Lung (tissue), 12 donors: ENCODE data around the gene FRYL. TPM values are rescaled to one million over a fixed set of nuclear protein-coding genes. Genes with fewer than 3 reads are reported as not detected.

ENCODE experiments used
- ATAC-seq: fragments of 200-7000 bp; cut with Tn5 transposase; one replicate; pipeline ENCODE4 v1.9.1; 2020; ENCODE audit warnings: moderate number of reproducible peaks; ENCODE audit not compliant: insufficient read depth, low FRiP score
- DNase-seq, 3 donors: peaks; one replicate each; pipeline ENCODE4 v3.0.0-alpha.2; 2013 to 2017
- H3K27ac ChIP-seq, 2 donors: one replicate each; pipeline ENCODE4 v1.5.1; 2013; ENCODE audit warnings: mild to moderate bottlenecking in 2 of 2, moderate library complexity in 2 of 2, control low read depth in 1 of 2, inconsistent platforms in 1 of 2, low read depth in 1 of 2, low read length in 1 of 2
- H3K27me3 ChIP-seq, 3 donors: one replicate each; pipeline ENCODE4 v1.5.1; 2013; ENCODE audit warnings: low read length in 2 of 3; ENCODE audit not compliant: control insufficient read depth in 3 of 3, insufficient read depth in 3 of 3
- H3K36me3 ChIP-seq, 4 donors: one replicate each; pipeline ENCODE4 v1.5.1; 2013; ENCODE audit warnings: low read length in 4 of 4, mild to moderate bottlenecking in 1 of 4, moderate library complexity in 1 of 4; ENCODE audit not compliant: control insufficient read depth in 4 of 4, insufficient read depth in 4 of 4
- H3K4me1 ChIP-seq, 5 donors: one replicate each; pipeline ENCODE4 v1.5.1; 2013; ENCODE audit warnings: low read length in 5 of 5, mild to moderate bottlenecking in 2 of 5, moderate library complexity in 1 of 5; ENCODE audit not compliant: control insufficient read depth in 5 of 5, insufficient read depth in 5 of 5
- H3K4me3 ChIP-seq: one replicate; pipeline ENCODE4 v1.5.1; 2013; ENCODE audit warnings: mild to moderate bottlenecking, control low read depth, moderate library complexity
- H3K9ac ChIP-seq, 2 donors: one replicate each; pipeline ENCODE4 v1.5.1; 2013; ENCODE audit warnings: low read length in 2 of 2, control low read depth in 1 of 2; ENCODE audit not compliant: insufficient read depth in 1 of 2
- H3K9me3 ChIP-seq, 4 donors: one replicate each; pipeline ENCODE4 v1.5.1; 2013; ENCODE audit warnings: low read length in 3 of 4, mild to moderate bottlenecking in 1 of 4, moderate library complexity in 1 of 4; ENCODE audit not compliant: control insufficient read depth in 4 of 4, insufficient read depth in 3 of 4
- CTCF ChIP-seq: IDR thresholded peaks from 2 replicates; pipeline ENCODE4 v1.5.1; 2012; ENCODE audit warnings: mild to moderate bottlenecking; ENCODE audit errors: control extremely low read depth, extremely low read depth
- WGBS, 2 donors: extraction: QIAGEN DNeasy Blood & Tissue Kit; methylation state at CpG; one replicate each; pipeline ENCODE4 v1.1.7; 2013; 5-methylcytosine and 5-hydroxymethylcytosine counted together
- polyA plus RNA-seq, 2 donors: library from polyadenylated mRNA; stranded (reverse); fragments of 200-250 nt; gene quantifications; one replicate each; pipeline ENCODE4 v1.2.1, GENCODE V29; 2013
- total RNA-seq, 2 donors: library from RNA; depleted of rRNA in 1 of 2; stranded (reverse); fragments of >200 nt in 1 of 2; gene quantifications; one replicate each; pipeline ENCODE4 v1.2.1, GENCODE V29; 2014 to 2021
- donor health status: control.
- donor health status: control.
- donor health status: Bipolar disorder and iron deficiency.
- donor health status: healthy.
- donor health status: DM: yes; HTN: yes; CAD: no.

FRYL gene
- total and polyA plus RNA-seq, 4 donors: 12.6 to 188 (median 31.7) TPM

- Histone ChIP-seq H3K27ac (no peak overlapping the region), H3K27me3 (no peaks in the 10 kb centered on the region), H3K9me3 (no peaks in the 10 kb centered on the region), H3K36me3 (no peaks in the 10 kb centered on the region), H3K4me3 (no peak overlapping the region), H3K4me1 (peaks cover 0 to 8% (median 2%) of the 10 kb centered on the region in 5 donors), H3K9ac (no peak overlapping the region)
- DNase-seq (no peak), ATAC-seq (no peak)
- 87 to 93% methylated on average over 2 of the region's 2 CpGs for WGBS, 2 donors
- no peak for TF ChIP-seq CTCF
These were observed 6.5 kb upstream of the FRYL start for GRCh38 chr4:48786549-48786948.

- no peak for TF ChIP-seq CTCF
These were observed 5.2 kb upstream of the FRYL start for GRCh38 chr4:48785302-48785701.

GRCh38 chr4:48781968-48782367, 1.9 kb upstream of the FRYL start:
- Histone ChIP-seq H3K27me3 (no peaks in the 10 kb centered on the region), H3K4me1 (peaks cover 0 to 24% (median 14%) of the 10 kb centered on the region in 5 donors), H3K9me3 (no peaks in the 10 kb centered on the region), H3K9ac (no peak overlapping the region), H3K4me3 (no peak overlapping the region), H3K27ac (no peak overlapping the region), H3K36me3 (no peaks in the 10 kb centered on the region)
- ATAC-seq (no peak), DNase-seq (no peak)
- no peak for TF ChIP-seq CTCF

More at GRCh38 chr4:48785302-48785701, 5.2 kb upstream of the FRYL start:
- no peak overlapping the region for H3K27ac ChIP-seq
- ATAC-seq: no peak
- peaks cover 0 to 12% (median 3%) of the 10 kb centered on the region in 5 donors for H3K4me1 ChIP-seq
- H3K9me3 ChIP-seq: no peaks in the 10 kb centered on the region
- no peaks in the 10 kb centered on the region for H3K36me3 ChIP-seq
- H3K27me3 ChIP-seq: no peaks in the 10 kb centered on the region
- H3K9ac ChIP-seq: no peak overlapping the region
- no peak overlapping the region for H3K4me3 ChIP-seq
- DNase-seq: no peak

GRCh38 chr4:48780865-48781214, 761 bp upstream of the FRYL start:
- DNase-seq: peak in 2 of 3 donors; percentile 51 to 75
- 0 to 1% methylated on average over 10 of the region's 10 CpGs for WGBS, 2 donors
- Histone ChIP-seq H3K9ac (peak overlapping the region; percentile 76 to 94), H3K9me3 (no peaks in the 10 kb centered on the region), H3K4me1 (peaks cover 0 to 29% (median 16%) of the 10 kb centered on the region in 5 donors), H3K27ac (peak overlapping the region; percentile 42 to 88), H3K4me3 (peak overlapping the region; percentile 40), H3K36me3 (no peaks in the 10 kb centered on the region), H3K27me3 (no peaks in the 10 kb centered on the region)
- no peak for TF ChIP-seq CTCF
- ATAC-seq: no peak
